Measurements from ENCODE around the gene CRY1. TPM values are rescaled to one million over a fixed set of nuclear protein-coding genes. Genes with fewer than 3 reads are reported as not detected.
"Not testable (repeated sequence)": the region's sequence is repeated elsewhere in the genome, so short reads cannot be mapped to it uniquely, and the experiment has no call there.

The CRY1 gene
- polyA plus RNA-seq, 2 of the 4 experiments (the other 2 are of a cell fraction), result 15.8 to 26.1 TPM

DNA sequence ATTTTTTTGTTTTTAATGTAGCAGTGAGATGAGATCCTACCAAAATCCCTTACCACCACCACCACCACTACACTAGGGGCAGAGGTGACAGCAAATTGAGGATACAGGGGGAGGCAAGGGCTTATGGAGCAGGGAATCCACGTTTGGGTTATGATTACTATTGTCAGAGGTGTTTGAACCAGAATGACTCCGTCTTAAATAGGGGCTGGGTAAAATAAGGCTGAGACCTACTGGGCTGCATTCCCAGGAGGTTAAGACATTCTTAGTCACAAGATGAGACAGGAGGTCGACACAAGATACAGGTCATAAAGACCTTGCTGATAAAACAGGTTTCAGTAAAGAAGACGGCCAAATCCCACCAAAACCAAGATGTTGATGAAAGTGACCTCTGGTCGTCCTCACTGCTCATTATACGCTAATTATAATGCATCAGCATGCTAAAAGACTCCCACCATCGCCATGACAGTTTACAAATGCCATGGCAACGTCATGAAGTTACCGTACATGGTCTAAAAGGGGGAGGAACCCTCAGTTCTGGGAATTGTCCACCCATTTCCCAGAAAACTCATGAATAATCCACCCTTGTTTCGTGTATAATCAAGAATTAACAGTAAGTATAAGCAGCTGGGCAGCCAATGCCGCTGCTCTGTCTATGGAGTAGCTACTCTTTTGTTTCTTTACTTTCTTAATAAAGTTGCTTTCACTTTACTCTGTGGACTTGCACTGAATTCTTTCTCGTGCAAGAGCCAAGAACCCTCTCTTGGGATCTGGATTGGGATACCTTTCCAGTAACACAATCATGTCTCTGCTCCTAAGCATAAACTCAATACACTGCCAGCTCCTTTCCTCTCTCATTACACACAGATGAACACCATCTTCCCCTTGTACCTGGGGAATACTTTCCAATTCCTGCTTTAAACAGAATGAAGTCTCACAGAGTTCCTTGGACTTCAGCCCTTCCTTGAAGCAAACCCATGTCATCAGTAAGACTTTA is 16.7 kb upstream of the CRY1 start:
- CTCF ChIA-PET, result interaction anchor here (2.2 kb wide), 1 partner anchor 22 kb away, joined by 9 read pairs; no protein-coding TSS in a partner anchor
- DNase-seq (ENCODE audit: low read depth in 1 of 2, low spot score in 1 of 2) (no peak), FAIRE-seq (no peak), ATAC-seq (no peak)
- Histone ChIP-seq H3K4me2 (peak overlapping the region; percentile 20; the same call in 1 of the 3 replicates), H3K9me3 (no peaks in the 10 kb centered on the region), H3K4me3 (no peak overlapping the region), H3K4me1 (0 out of 3 replicates have a peak, but pooled peaks cover 2% of the 10 kb centered on the region), H3K27ac (no peak overlapping the region)
- POLR2A ChIA-PET, result no interaction called here
- 42% methylated on average over 12 of the region's 12 CpGs for WGBS (ENCODE audit: missing lambda C conversion rate)
- TF ChIP-seq RAD21 (conservative IDR thresholded peaks at IDR 0.05 in 1 of 2, IDR thresholded peaks at IDR 0.05 in 1 of 2), result no peak
- TF ChIP-seq, protein P1, sequence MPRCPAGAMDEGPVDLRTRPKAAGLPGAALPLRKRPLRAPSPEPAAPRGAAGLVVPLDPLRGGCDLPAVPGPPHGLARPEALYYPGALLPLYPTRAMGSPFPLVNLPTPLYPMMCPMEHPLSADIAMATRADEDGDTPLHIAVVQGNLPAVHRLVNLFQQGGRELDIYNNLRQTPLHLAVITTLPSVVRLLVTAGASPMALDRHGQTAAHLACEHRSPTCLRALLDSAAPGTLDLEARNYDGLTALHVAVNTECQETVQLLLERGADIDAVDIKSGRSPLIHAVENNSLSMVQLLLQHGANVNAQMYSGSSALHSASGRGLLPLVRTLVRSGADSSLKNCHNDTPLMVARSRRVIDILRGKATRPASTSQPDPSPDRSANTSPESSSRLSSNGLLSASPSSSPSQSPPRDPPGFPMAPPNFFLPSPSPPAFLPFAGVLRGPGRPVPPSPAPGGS (IDR thresholded peaks at IDR 0.05), result no peak
- TF ChIP-seq, protein P2, sequence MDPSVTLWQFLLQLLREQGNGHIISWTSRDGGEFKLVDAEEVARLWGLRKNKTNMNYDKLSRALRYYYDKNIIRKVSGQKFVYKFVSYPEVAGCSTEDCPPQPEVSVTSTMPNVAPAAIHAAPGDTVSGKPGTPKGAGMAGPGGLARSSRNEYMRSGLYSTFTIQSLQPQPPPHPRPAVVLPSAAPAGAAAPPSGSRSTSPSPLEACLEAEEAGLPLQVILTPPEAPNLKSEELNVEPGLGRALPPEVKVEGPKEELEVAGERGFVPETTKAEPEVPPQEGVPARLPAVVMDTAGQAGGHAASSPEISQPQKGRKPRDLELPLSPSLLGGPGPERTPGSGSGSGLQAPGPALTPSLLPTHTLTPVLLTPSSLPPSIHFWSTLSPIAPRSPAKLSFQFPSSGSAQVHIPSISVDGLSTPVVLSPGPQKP (IDR thresholded peaks at IDR 0.05; ENCODE audit: low read depth, low read length), result no peak
- TF ChIP-seq ZC3H11A (IDR thresholded peaks at IDR 0.05), result no peak
- TF ChIP-seq CBX2 (IDR thresholded peaks at IDR 0.05; ENCODE audit: borderline replicate concordance, low read depth), result no peak
- TF ChIP-seq CBX8 (IDR thresholded peaks at IDR 0.05), result no peak
- TF ChIP-seq NR3C1 (IDR thresholded peaks at IDR 0.05), result no peak

DNA sequence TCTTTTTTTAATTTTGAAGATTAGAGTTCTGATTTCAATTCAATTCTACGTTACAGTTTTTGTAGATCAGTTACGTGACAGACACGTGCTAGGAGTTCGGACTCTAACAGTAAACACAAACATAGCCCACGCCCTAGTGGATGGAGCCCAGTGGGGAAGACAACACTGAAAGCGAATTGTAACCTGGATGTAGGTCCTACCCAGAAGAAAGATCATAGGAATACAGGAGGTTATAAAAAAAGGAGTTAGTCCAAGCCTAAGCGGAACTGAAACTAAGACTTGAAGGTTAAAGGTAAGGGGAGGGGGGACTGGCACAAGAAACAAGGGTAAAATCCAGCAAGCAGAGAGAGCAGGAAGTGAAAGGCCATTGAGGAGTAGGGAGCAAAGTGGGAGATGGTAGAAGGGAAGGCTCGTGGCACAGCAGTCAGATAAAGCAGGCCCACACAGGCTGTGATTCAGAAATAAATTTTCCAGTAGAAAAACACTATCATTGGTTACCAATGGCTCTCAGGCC is 15.7 kb upstream of the CRY1 start:
- DNase-seq (ENCODE audit: low read depth in 1 of 2, low spot score in 1 of 2) (no peak), FAIRE-seq (no peak), ATAC-seq (no peak)
- H3K4me1 ChIP-seq, result 0 out of 3 replicates have a peak, but pooled peaks cover 4% of the 10 kb centered on the region
- ChIA-PET CTCF (interaction anchor here (1.1 to 2.1 kb wide), 2 partner anchors 8 to 41 kb away, joined by 3 to 5 read pairs; no protein-coding TSS in a partner anchor), POLR2A (no interaction called here)
- H3K9me3 ChIP-seq, result no peaks in the 10 kb centered on the region
- no peak overlapping the region for H3K4me2 ChIP-seq
- no peak overlapping the region for H3K4me3 ChIP-seq
- no peak overlapping the region for H3K27ac ChIP-seq
- WGBS (ENCODE audit: missing lambda C conversion rate), result 67% methylated on average over 8 of the region's 8 CpGs
- no peak for TF ChIP-seq CBX8 (IDR thresholded peaks at IDR 0.05)
- TF ChIP-seq ZSCAN20 (CRISPR knock-in tag; IDR thresholded peaks at IDR 0.05), result no peak
- TF ChIP-seq, protein P3, sequence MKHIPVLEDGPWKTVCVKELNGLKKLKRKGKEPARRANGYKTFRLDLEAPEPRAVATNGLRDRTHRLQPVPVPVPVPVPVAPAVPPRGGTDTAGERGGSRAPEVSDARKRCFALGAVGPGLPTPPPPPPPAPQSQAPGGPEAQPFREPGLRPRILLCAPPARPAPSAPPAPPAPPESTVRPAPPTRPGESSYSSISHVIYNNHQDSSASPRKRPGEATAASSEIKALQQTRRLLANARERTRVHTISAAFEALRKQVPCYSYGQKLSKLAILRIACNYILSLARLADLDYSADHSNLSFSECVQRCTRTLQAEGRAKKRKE (CRISPR knock-in tag; IDR thresholded peaks at IDR 0.05; ENCODE audit: low read depth), result no peak
- no peak for TF ChIP-seq SMC3 (IDR thresholded peaks at IDR 0.05)

DNA sequence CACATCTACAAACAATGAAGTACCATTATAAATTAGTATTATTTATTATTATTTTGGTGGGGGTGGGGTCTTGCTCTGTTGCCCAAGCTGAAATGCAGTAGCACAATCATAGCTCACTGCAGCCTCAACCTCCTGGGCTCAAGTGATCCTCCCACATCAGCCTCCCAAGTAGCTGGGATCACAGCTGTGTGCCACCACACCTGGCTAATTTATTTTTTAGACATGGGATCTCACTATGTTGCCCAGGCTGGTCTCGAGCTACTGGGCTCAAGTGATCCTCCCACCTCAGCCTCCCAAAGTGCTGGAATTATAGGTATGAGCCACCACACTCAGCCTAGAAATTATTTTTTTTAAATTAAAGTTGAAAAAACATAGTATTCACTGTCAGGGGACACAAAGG is 15.0 kb upstream of the CRY1 start:
- DNase-seq (ENCODE audit: low read depth in 1 of 2, low spot score in 1 of 2); H3K4me3 ChIP-seq; H3K27ac ChIP-seq; H3K4me2 ChIP-seq; FAIRE-seq; H3K9me3 ChIP-seq; H3K4me1 ChIP-seq; ATAC-seq: not testable (repeated sequence)
- CTCF ChIA-PET, result interaction anchor here (1.1 to 2.1 kb wide), 2 partner anchors 8 to 40 kb away, joined by 3 to 5 read pairs; no protein-coding TSS in a partner anchor
- POLR2A ChIA-PET, result interaction anchor here (0.9 kb wide), 1 partner anchor 14 kb away, joined by 3 read pairs; no protein-coding TSS in a partner anchor
- 73% methylated on average over 1 of the region's 1 CpG for WGBS (ENCODE audit: missing lambda C conversion rate)

DNA sequence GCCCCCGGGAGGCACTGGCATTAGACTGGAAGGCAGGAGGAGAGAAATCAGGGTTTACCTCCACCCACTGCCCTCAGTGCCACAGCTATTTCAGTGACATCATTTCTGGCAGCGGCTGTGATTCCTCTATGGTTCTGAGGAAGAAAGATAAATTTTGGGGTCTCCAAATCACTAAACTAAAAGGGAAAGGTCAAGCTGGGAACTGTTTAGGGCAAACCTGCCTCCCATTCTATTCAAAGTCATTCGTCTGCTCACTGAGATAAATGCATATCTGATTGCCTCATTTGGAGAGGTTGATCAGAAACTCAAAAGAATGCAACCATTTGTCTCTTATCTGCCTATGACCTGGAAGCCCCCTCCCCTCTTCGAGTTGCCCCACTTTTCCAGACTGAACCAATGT is 14.0 kb upstream of the CRY1 start:
- CTCF ChIA-PET, result interaction anchor here (1.3 to 2.1 kb wide), 2 partner anchors 9 to 24 kb away, joined by 4 to 5 read pairs; no protein-coding TSS in a partner anchor
- no peak for ATAC-seq
- WGBS (ENCODE audit: missing lambda C conversion rate), result 28% methylated on average over 4 of the region's 4 CpGs
- Histone ChIP-seq H3K4me3 (no peak overlapping the region), H3K4me2 (no peak overlapping the region), H3K27ac (no peak overlapping the region), H3K4me1 (0 out of 3 replicates have a peak, but pooled peaks cover 4% of the 10 kb centered on the region), H3K9me3 (no peaks in the 10 kb centered on the region)
- FAIRE-seq, result no peak
- POLR2A ChIA-PET, result no interaction called here
- DNase-seq (ENCODE audit: low read depth in 1 of 2, low spot score in 1 of 2), result no peak
- TF ChIP-seq, protein P4, sequence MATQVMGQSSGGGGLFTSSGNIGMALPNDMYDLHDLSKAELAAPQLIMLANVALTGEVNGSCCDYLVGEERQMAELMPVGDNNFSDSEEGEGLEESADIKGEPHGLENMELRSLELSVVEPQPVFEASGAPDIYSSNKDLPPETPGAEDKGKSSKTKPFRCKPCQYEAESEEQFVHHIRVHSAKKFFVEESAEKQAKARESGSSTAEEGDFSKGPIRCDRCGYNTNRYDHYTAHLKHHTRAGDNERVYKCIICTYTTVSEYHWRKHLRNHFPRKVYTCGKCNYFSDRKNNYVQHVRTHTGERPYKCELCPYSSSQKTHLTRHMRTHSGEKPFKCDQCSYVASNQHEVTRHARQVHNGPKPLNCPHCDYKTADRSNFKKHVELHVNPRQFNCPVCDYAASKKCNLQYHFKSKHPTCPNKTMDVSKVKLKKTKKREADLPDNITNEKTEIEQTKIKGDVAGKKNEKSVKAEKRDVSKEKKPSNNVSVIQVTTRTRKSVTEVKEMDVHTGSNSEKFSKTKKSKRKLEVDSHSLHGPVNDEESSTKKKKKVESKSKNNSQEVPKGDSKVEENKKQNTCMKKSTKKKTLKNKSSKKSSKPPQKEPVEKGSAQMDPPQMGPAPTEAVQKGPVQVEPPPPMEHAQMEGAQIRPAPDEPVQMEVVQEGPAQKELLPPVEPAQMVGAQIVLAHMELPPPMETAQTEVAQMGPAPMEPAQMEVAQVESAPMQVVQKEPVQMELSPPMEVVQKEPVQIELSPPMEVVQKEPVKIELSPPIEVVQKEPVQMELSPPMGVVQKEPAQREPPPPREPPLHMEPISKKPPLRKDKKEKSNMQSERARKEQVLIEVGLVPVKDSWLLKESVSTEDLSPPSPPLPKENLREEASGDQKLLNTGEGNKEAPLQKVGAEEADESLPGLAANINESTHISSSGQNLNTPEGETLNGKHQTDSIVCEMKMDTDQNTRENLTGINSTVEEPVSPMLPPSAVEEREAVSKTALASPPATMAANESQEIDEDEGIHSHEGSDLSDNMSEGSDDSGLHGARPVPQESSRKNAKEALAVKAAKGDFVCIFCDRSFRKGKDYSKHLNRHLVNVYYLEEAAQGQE (IDR thresholded peaks at IDR 0.05), result no peak
- no peak for TF ChIP-seq ZSCAN20 (CRISPR knock-in tag; IDR thresholded peaks at IDR 0.05)
- TF ChIP-seq JUNB (IDR thresholded peaks at IDR 0.05), result no peak
- TF ChIP-seq POLR2A (IDR thresholded peaks at IDR 0.05; ENCODE audit: low read length), result no peak
- TF ChIP-seq EHMT2 (IDR thresholded peaks at IDR 0.05; ENCODE audit: low read depth), result no peak
- TF ChIP-seq, protein P5, sequence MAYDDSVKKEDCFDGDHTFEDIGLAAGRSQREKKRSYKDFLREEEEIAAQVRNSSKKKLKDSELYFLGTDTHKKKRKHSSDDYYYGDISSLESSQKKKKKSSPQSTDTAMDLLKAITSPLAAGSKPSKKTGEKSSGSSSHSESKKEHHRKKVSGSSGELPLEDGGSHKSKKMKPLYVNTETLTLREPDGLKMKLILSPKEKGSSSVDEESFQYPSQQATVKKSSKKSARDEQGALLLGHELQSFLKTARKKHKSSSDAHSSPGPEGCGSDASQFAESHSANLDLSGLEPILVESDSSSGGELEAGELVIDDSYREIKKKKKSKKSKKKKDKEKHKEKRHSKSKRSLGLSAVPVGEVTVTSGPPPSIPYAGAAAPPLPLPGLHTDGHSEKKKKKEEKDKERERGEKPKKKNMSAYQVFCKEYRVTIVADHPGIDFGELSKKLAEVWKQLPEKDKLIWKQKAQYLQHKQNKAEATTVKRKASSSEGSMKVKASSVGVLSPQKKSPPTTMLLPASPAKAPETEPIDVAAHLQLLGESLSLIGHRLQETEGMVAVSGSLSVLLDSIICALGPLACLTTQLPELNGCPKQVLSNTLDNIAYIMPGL (CRISPR knock-in tag; IDR thresholded peaks at IDR 0.05; ENCODE audit: borderline replicate concordance), result no peak
- no peak for TF ChIP-seq HOXA7 (CRISPR knock-in tag; IDR thresholded peaks at IDR 0.05)
- TF ChIP-seq TP53 (CRISPR knock-in tag; IDR thresholded peaks at IDR 0.05), result no peak
- no peak for TF ChIP-seq BHLHE40 (IDR thresholded peaks at IDR 0.05; ENCODE audit: low read depth, low read length)
